SIG-M5 treated with dmso at 0.1 percent for 504 hours (cell line): ENCODE measurements around the gene RGSL1.
A peak's percentile ranks its signal among the peaks of the same experiment; 100 is the strongest.

Experiments used
- DNase-seq: peaks from one replicate; lab custom pipeline; 2025; ENCODE audit not compliant: unreplicated experiment; lab: John Stamatoyannopoulos, UW

RGSL1 gene

DNA sequence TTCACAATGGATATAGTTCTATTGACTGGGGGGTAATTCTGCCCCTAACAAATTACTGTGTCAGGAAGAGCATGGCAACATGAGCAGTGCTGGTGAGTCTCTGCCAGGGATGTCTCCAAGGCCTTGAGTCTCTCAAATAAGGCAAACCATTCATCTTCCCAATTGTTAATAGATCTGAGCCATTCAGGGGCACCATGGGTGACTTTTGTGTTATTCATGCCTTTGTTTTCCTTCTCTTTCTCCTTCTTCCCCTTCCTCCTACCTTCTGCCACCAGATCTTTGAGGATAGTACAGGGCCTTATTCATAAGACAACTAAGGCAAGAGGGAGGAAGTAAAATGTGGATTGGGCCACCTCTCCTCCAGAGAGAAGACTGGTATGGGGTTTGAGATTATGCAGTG is at the start of gene RGSL1:
RGSL1 (plus strand) TSS at position 60 of the 400 bp plus-strand sequence; CDS start at position 80, 20 bp downstream.
- DNase-seq: no peak

DNA sequence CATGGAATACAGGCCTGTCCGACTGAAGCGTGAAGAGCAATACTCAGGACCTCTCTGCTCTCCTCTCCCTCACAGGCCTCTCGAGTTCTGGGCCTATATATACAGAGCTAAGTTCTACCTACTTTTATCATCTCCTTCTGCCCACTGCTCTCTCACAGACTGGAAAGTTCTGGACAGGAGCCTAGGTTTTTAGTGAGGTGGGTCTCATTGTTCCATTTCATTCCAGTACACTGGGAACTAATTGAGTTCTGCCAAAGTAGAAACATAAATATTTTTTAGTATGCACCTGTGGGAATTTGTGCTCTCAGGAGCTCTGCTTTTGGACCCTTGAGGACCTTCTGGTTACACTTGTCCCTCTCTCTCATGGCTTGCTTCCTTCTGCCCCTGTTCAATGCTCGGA is 49.4 kb upstream of the RGSL1 start, which contains the start of gene TEDDM1:
TEDDM1 (minus strand) TSS at position 101 of the 400 bp plus-strand sequence. CDS start 182 bp downstream, outside the sequence.
- DNase-seq: no peak

- peak; percentile 45 for DNase-seq
Observed at GRCh38 chr1:182404781-182405180, 45.2 kb upstream of the RGSL1 start.

DNA sequence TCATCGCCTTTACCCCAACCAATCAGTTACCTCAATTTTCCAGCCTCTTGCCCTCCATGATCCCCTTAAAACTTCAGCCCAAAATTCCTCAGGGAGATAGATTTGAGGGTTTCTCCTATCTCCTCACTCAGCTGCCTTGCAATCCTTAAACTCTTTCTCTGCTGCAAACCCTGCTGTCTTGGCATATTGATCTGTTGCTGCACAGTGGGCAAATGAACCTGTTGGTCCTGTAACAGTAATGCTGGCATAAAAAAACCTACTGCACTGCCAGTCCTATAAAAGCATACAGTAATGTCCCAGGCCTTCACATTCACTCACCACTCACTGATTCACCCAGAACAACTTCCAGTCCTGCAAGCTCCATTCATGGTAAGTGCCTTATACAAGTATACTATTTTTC is 44.4 kb upstream of the RGSL1 start:
- no peak for DNase-seq

DNA sequence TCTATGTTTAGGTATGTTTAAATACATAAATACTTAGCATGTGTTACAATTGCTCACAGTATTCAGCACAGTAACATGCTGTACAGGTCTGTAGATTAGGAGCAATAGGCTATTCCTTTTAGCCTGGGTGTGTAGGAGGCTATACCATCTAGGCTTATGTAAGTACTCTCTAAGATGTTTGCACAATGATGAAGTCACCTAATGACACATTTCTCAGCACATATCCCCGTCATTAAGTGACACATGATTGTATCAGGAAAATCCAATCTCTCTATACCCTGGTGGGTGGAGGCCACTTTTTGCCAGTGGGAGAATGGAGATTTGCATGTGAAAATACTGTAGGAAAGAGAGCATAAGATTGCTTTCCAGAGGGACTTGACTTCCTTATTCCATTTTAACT is 43.9 kb upstream of the RGSL1 start:
- no peak for DNase-seq

DNA sequence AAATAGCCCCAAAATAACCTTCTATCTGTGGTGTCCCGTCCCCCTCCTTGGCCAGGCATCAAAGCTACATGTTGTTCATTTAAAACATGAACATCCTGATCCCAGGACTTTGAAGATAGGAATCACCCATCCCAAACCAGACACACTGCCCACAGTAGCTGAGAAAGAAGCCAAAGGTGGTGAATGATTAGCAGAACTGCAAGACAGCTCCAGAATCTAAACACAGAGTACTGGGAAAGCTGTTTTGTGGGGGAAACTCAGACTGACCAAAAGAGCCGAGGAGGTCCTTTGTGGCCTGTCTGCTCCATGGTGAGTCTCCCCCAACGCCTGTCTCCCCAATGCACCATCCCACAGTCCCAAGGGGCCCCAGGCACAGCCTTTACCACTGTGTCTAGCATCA is 42.2 kb upstream of the RGSL1 start:
- DNase-seq: no peak

GRCh38 chr1:182408435-182409075 is 41.4 kb upstream of the RGSL1 start:
- no peak for DNase-seq

DNA sequence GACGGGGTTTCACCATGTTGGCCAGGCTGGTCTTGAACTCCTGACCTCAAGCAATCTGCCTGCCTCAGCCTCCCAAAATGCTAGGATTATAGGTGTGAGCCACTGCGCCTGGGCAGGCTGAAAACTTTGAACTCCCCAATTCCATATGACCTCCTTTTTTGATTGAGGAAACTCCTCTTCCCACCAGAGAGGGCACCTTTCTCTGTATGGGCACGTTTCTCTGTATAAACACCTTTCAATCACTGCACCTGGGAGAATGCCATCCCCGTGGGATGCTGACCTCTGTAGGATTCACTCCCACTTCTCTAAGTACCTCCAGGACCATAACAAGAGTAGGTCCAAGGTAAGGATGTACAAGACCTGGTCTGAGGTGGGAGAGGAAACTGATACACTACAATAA is 39.8 kb upstream of the RGSL1 start:
- DNase-seq: no peak

- no peak for DNase-seq
Observed at GRCh38 chr1:182410620-182411273, 39.2 kb upstream of the RGSL1 start.

GRCh38 chr1:182413486-182413885 is 36.5 kb upstream of the RGSL1 start:
- DNase-seq: no peak

DNA sequence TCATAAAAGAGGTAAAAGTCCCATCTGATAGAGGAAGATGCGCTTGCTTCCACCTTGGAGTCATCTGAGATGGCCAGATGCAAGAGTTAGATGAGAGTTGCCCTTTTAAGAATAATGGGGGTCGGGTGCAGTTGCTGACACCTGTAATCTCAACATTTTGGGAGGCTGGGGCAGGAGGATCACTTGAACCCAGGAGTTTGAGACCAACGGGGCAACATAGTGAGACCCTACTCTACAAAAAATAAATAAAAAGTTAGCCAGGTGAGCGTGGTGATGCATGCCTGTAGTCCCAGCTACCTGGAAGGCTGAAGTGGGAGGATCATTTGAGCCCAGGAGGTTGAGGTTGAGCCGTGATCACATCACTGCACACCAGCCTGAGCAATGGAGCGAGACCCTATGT is 36.0 kb upstream of the RGSL1 start:
- no peak for DNase-seq

DNA sequence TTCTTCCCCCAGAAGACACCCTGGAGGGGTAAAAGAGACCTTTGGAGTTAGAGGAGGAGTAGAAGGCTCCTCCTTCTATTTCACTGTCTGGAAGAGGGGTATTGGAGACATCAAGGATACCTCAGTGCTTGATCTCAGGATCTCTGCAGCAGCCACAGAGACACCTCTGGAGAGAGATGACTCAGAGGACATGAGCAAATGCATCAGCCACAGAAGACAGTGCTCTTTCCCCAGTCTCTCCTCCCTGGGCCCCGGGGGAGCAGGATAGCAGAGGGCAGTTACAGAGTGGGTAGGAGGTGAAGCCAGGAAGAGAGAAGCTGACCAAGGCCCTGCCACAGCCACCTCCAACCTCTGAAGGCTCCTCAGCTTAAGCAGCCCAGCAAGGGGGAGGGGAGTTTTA is 34.2 kb upstream of the RGSL1 start:
- no peak for DNase-seq

GRCh38 chr1:182426442-182427430 is 23.2 kb upstream of the RGSL1 start:
- no peak for DNase-seq

- DNase-seq: no peak
Observed at GRCh38 chr1:182428043-182428442, 21.9 kb upstream of the RGSL1 start.

DNA sequence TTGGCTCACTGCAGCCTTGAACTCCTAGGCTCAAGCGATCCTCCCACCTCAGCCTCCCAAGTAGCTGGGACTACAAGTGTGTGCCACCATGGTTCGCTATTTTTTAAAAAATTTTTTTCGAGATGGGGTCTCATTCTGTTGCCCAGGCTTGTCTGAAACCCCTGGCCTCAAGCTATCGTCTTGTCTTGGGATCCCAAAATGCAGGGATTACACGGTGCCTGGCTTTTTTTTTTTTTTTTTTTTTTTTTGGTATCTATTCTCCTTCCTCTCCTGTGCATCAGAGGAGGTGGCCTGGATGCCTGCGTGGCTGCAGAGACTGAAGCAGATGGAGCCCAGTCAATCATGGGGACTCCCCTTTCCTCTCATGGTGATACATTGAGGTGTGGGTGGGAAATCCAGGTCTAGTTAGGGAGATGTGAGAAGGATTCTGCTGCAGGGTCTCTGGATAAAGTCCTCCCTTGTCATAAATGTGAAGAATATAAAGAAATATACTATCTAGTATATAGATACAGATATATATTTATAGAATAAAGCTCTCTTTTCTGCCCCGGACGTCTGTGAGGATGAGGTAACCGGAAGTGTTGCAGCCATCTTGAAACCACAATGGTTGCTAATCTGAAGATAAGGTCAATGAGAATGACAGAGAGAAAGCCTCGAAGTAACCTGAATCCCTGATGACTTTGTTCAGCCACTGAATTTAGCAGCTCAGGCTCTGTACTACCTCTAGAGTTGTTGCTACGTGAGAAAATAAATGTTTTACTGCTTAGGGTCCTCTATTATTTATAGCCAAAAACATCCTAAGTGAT is 19.5 kb upstream of the RGSL1 start:
- DNase-seq: peak; percentile 78

DNA sequence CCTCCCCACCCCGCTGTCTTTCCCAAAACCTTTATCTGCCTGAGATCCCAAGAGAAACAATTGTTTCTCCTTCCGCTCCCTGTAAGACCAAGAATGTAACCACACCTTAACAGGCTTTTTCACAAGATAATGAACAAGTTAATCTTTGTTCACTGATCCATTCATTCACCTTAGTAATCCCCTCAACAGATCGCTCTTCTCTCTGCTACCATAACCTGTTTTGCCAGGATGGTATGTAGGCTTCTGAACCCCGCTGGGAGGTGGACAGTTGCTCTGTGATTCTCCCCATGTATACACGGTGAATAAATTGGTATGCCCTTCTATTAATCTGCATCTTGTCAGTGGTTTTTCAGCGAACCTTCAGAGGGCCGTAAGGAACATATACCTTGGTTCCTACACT is 18.7 kb upstream of the RGSL1 start:
- no peak for DNase-seq

DNA sequence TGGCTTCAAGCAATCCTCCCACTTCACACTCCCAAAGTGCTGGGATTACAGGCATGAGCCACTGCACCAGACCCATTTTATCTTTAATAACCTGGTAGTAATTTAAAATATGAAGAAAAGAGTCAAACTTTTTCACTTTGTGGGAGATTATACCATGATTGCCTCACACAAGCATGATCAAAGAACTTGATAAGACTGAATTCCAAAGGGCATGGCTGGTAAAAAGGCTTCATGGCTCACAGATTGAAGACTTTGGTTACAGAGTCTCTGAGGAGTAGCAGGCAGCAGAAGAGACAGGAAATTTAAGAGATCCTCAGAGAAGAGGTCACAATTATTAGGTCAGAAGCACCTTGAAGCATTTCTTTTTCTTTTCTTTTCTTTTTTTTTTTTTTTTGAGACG is 16.4 kb upstream of the RGSL1 start:
- no peak for DNase-seq

GRCh38 chr1:182438326-182438725 is 11.6 kb upstream of the RGSL1 start:
- no peak for DNase-seq

GRCh38 chr1:182441719-182442118 is 8.2 kb upstream of the RGSL1 start:
- no peak for DNase-seq

DNA sequence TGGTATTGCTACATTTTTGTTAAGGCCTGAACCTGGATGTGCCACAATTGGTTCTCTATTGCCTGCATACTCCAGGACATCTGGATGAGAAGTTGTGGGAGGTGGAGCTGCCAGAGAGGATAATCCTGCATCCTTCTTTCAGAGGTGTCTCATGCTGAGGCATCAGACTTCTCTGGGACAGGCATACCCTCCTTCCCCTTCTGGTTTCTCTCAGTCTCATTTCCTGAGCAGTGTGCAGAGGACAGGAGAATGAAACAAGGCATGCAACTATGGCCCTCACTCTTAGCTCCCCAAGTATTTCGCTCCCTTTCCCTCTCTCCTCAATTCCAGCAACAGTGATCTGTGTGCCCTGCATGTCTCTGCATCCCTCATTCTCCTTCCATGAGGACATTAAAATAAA is 7.6 kb upstream of the RGSL1 start:
- DNase-seq: no peak

GRCh38 chr1:182444497-182444896 is 5.4 kb upstream of the RGSL1 start:
- DNase-seq: no peak
